NCI-H2107 treated with DMSO at 0.1 percent for 48 hours (cell line): ENCODE results near the gene APOL2.
"Not testable (repeated sequence)": the region's sequence is repeated elsewhere in the genome, so short reads cannot be mapped to it uniquely, and the experiment has no call there.

ENCODE experiments used
- DNase-seq: peaks from one replicate; lab custom pipeline; 2025; ENCODE audit not compliant: unreplicated experiment; lab: John Stamatoyannopoulos, UW

Gene APOL2

GRCh38 chr22:36263216-36263673 lies 23.9 kb upstream of the APOL2 start:
- DNase-seq: not testable (repeated sequence)

GRCh38 chr22:36262307-36262706 lies 23.0 kb upstream of the APOL2 start:
- not testable (repeated sequence) for DNase-seq

GRCh38 chr22:36261675-36262074 lies 22.3 kb upstream of the APOL2 start:
- not testable (repeated sequence) for DNase-seq

- DNase-seq: no peak
Measured at GRCh38 chr22:36259615-36260300, 20.4 kb upstream of the APOL2 start.

- no peak for DNase-seq
Measured at GRCh38 chr22:36258701-36259614, 19.6 kb upstream of the APOL2 start.

GRCh38 chr22:36257948-36258670 lies 18.8 kb upstream of the APOL2 start:
- no peak for DNase-seq

- no peak for DNase-seq
Measured at GRCh38 chr22:36257308-36257707, 18.0 kb upstream of the APOL2 start.

- no peak for DNase-seq
Measured at GRCh38 chr22:36256478-36256877, 17.2 kb upstream of the APOL2 start.

- not testable (repeated sequence) for DNase-seq
Measured at GRCh38 chr22:36255572-36255971, 16.2 kb upstream of the APOL2 start.

- DNase-seq: no peak
Measured at GRCh38 chr22:36253523-36254490, 14.5 kb upstream of the APOL2 start.

GRCh38 chr22:36252754-36253522 lies 13.6 kb upstream of the APOL2 start, which contains the start of gene APOL1:
Gene APOL1, plus strand, starts transcription at chr22:36253133. Its CDS starts 1,823 bp downstream, at chr22:36254956.
- DNase-seq: no peak

- DNase-seq: not testable (repeated sequence)
Measured at GRCh38 chr22:36251979-36252608, 12.8 kb upstream of the APOL2 start.

- DNase-seq: not testable (repeated sequence)
Measured at GRCh38 chr22:36250292-36250960, 11.1 kb upstream of the APOL2 start.

- DNase-seq: no peak
Measured at GRCh38 chr22:36249160-36249559, 9.8 kb upstream of the APOL2 start.

- DNase-seq: no peak
Measured at GRCh38 chr22:36247955-36248354, 8.6 kb upstream of the APOL2 start.

GRCh38 chr22:36246718-36247117 lies 7.4 kb upstream of the APOL2 start:
- DNase-seq: no peak

GRCh38 chr22:36245805-36246356 lies 6.6 kb upstream of the APOL2 start:
- DNase-seq: no peak
